K562 (cell line): ENCODE measurements around the gene SLC25A51. TPM values are rescaled to one million over a fixed set of nuclear protein-coding genes. Genes with fewer than 3 reads are reported as not detected.

ENCODE experiments used
- DACH1 ChIP-seq: fragments of 450-650 bp; IDR thresholded peaks from 2 replicates; pipeline ENCODE4 v1.6.1; 2018; ENCODE audit not compliant: partially characterized antibody
- HDAC1 ChIP-seq, 2 experiments: fragments of 450-650 bp; IDR thresholded peaks; 2 replicates each; pipeline ENCODE4 v1.6.1; 2016 to 2017; ENCODE audit warnings: inconsistent platforms in 1 of 2, mild to moderate bottlenecking in 1 of 2, moderate library complexity in 1 of 2
- HMG20B ChIP-seq: fragments of 250-450 bp; sonication (Bioruptor Pico); IDR thresholded peaks from 2 replicates; pipeline ENCODE4 v1.5.0; 2021; ENCODE audit warnings: mild to moderate bottlenecking
- OTX1 ChIP-seq: fragments of 450-650 bp; formaldehyde crosslinking; IDR thresholded peaks from 2 replicates; pipeline ENCODE4 v1.4.0; 2022; ENCODE audit warnings: mild to moderate bottlenecking
- PTTG1 ChIP-seq: fragments of 450-650 bp; IDR thresholded peaks from 2 replicates; pipeline ENCODE4 v1.6.1; 2016; ENCODE audit warnings: low read depth, mild to moderate bottlenecking, missing genetic modification characterization, missing compliant biosample characterization
- TAL1 ChIP-seq: fragments of 450-650 bp; IDR thresholded peaks from 2 replicates; pipeline ENCODE4 v1.6.1; 2016; ENCODE audit warnings: mild to moderate bottlenecking
- ZBTB17 ChIP-seq: fragments of 450-650 bp; formaldehyde crosslinking; IDR thresholded peaks from 2 replicates; pipeline ENCODE4 v1.4.0; 2020; ENCODE audit warnings: mild to moderate bottlenecking
- ZSCAN29 ChIP-seq: fragments of 450-650 bp; IDR thresholded peaks from 2 replicates; pipeline ENCODE4 v1.6.1; 2017
- polyA plus RNA-seq, 8 experiments: library from polyadenylated mRNA; depleted of rRNA in 4 of 8; stranded (reverse) in 5 of 8; unstranded in 3 of 8; fragments of >200 nt; fragmentation: Nextera tagmentation in 2 of 8; fragmentation: Illumina TruSeq in 1 of 8; extraction: Ambion mirVana in 2 of 8; extraction: Trizol in 1 of 8; gene quantifications; 2 replicates each; pipeline versions ENCODE4 v1.2.1 to v1.2.3, GENCODE V29; 2011 to 2014; ENCODE audit warnings: inconsistent platforms in 1 of 8, missing spikeins in 1 of 8
- total RNA-seq, 7 experiments: library from RNA; depleted of rRNA in 6 of 7; stranded (reverse); fragments of >200 nt in 6 of 7; fragmentation: Illumina TruSeq in 2 of 7; extraction: Trizol in 2 of 7; gene quantifications; 2 replicates each; pipeline versions ENCODE4 v1.2.1 to v1.2.3, GENCODE V29; 2011 to 2021; ENCODE audit warnings: low replicate concordance in 1 of 7
- TF ChIP-seq, protein P1 (sequence below): fragments of 250-450 bp; sonication (Bioruptor Pico); IDR thresholded peaks from 2 replicates; pipeline ENCODE4 v1.4.0; 2020
- TF ChIP-seq, protein P2 (sequence below): sonication (generic); formaldehyde crosslinking; IDR thresholded peaks from 2 replicates; pipeline ENCODE4 v1.8.1; 2023; ENCODE audit warnings: mild to moderate bottlenecking, missing genetic modification reagents
- TF ChIP-seq, protein P3 (sequence below), 2 experiments: fragments of 200-800 bp in 1 of 2; sonication (Bioruptor generic) in 1 of 2; sonication (generic) in 1 of 2; formaldehyde crosslinking in 1 of 2; IDR thresholded peaks in 1 of 2; conservative IDR thresholded peaks in 1 of 2; 2 replicates each; pipeline versions ENCODE4 v1.5.0 to v1.6.1; 2016 to 2020; ENCODE audit warnings: missing compliant biosample characterization in 1 of 2, missing genetic modification characterization in 1 of 2, missing genetic modification reagents in 1 of 2
- TF ChIP-seq, protein P4 (sequence below): sonication (generic); formaldehyde crosslinking; IDR thresholded peaks from 2 replicates; pipeline ENCODE4 v1.8.1; 2023; ENCODE audit warnings: mild to moderate bottlenecking, missing genetic modification reagents

Gene SLC25A51
- total and polyA plus RNA-seq, 9 of the 15 experiments (the other 6 are each of a cell fraction or from before 2014, with no cell fraction given), result 9.1 to 40.7 (median 24.5) TPM

DNA sequence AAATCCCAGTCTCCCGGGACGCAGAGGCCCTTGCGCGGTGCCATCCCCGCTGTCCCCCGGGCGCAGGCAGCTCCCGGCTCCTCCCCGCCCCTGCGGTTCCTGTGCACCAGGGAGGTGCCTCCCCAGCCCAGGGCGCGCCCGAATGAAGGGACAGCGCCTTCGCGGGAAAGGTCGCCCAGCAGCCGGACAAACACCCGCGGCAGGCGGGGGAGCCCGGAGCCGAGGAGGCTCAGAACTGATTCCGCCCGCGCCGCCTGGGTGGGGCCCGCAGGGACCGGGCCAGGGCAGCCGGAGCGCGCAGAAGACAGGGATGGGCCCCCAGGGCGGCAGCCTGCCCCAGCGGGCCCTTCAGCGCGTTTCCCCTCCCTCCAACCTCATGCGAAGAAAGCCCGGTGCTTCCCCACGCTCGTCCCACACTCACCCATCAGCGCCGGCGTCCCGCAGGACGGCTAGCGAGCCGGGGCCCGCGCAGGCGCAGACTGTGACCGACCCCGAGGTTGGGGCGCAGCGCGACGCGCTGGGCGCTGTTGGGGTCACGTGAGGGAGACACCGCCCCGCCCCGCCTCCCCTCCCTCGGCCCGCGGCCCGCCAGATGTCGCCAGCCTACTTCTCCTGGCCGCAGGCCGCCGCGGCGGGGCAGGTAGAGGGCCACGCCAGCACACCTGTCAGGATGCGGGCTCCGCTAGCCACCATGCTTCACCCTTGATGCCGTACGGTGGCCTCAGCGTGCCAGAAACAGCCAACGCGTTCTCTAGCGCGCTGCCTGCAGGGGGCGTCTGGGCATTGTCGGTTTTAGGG lies at the start of gene SLC25A51 (continued):
- TF ChIP-seq, protein P1, sequence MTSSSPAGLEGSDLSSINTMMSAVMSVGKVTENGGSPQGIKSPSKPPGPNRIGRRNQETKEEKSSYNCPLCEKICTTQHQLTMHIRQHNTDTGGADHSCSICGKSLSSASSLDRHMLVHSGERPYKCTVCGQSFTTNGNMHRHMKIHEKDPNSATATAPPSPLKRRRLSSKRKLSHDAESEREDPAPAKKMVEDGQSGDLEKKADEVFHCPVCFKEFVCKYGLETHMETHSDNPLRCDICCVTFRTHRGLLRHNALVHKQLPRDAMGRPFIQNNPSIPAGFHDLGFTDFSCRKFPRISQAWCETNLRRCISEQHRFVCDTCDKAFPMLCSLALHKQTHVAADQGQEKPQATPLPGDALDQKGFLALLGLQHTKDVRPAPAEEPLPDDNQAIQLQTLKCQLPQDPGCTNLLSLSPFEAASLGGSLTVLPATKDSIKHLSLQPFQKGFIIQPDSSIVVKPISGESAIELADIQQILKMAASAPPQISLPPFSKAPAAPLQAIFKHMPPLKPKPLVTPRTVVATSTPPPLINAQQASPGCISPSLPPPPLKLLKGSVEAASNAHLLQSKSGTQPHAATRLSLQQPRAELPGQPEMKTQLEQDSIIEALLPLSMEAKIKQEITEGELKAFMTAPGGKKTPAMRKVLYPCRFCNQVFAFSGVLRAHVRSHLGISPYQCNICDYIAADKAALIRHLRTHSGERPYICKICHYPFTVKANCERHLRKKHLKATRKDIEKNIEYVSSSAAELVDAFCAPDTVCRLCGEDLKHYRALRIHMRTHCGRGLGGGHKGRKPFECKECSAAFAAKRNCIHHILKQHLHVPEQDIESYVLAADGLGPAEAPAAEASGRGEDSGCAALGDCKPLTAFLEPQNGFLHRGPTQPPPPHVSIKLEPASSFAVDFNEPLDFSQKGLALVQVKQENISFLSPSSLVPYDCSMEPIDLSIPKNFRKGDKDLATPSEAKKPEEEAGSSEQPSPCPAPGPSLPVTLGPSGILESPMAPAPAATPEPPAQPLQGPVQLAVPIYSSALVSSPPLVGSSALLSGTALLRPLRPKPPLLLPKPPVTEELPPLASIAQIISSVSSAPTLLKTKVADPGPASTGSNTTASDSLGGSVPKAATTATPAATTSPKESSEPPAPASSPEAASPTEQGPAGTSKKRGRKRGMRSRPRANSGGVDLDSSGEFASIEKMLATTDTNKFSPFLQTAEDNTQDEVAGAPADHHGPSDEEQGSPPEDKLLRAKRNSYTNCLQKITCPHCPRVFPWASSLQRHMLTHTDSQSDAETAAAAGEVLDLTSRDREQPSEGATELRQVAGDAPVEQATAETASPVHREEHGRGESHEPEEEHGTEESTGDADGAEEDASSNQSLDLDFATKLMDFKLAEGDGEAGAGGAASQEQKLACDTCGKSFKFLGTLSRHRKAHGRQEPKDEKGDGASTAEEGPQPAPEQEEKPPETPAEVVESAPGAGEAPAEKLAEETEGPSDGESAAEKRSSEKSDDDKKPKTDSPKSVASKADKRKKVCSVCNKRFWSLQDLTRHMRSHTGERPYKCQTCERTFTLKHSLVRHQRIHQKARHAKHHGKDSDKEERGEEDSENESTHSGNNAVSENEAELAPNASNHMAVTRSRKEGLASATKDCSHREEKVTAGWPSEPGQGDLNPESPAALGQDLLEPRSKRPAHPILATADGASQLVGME (CRISPR knock-in tag), result peak; percentile 95
- TF ChIP-seq, protein P2, sequence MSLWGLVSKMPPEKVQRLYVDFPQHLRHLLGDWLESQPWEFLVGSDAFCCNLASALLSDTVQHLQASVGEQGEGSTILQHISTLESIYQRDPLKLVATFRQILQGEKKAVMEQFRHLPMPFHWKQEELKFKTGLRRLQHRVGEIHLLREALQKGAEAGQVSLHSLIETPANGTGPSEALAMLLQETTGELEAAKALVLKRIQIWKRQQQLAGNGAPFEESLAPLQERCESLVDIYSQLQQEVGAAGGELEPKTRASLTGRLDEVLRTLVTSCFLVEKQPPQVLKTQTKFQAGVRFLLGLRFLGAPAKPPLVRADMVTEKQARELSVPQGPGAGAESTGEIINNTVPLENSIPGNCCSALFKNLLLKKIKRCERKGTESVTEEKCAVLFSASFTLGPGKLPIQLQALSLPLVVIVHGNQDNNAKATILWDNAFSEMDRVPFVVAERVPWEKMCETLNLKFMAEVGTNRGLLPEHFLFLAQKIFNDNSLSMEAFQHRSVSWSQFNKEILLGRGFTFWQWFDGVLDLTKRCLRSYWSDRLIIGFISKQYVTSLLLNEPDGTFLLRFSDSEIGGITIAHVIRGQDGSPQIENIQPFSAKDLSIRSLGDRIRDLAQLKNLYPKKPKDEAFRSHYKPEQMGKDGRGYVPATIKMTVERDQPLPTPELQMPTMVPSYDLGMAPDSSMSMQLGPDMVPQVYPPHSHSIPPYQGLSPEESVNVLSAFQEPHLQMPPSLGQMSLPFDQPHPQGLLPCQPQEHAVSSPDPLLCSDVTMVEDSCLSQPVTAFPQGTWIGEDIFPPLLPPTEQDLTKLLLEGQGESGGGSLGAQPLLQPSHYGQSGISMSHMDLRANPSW (CRISPR knock-in tag), result no peak
- TF ChIP-seq, protein P3, sequence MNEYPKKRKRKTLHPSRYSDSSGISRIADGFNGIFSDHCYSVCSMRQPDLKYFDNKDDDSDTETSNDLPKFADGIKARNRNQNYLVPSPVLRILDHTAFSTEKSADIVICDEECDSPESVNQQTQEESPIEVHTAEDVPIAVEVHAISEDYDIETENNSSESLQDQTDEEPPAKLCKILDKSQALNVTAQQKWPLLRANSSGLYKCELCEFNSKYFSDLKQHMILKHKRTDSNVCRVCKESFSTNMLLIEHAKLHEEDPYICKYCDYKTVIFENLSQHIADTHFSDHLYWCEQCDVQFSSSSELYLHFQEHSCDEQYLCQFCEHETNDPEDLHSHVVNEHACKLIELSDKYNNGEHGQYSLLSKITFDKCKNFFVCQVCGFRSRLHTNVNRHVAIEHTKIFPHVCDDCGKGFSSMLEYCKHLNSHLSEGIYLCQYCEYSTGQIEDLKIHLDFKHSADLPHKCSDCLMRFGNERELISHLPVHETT (CRISPR knock-in tag; conservative IDR thresholded peaks at IDR 0.05 in 1 of 2, IDR thresholded peaks at IDR 0.05 in 1 of 2), result peak in 1 of 2 experiments; percentile 79; a peak in 2 of 4 replicates
- peak; percentile 79 for TF ChIP-seq ZBTB17 (CRISPR knock-in tag)
- no peak for TF ChIP-seq ZSCAN29
- no peak for TF ChIP-seq HMG20B
- no peak for TF ChIP-seq TAL1
- TF ChIP-seq DACH1, result peak; percentile 32
- 0 out of 2 replicates have a peak, but pooled peaks have one; percentile 68 for TF ChIP-seq OTX1
- TF ChIP-seq, protein P4, sequence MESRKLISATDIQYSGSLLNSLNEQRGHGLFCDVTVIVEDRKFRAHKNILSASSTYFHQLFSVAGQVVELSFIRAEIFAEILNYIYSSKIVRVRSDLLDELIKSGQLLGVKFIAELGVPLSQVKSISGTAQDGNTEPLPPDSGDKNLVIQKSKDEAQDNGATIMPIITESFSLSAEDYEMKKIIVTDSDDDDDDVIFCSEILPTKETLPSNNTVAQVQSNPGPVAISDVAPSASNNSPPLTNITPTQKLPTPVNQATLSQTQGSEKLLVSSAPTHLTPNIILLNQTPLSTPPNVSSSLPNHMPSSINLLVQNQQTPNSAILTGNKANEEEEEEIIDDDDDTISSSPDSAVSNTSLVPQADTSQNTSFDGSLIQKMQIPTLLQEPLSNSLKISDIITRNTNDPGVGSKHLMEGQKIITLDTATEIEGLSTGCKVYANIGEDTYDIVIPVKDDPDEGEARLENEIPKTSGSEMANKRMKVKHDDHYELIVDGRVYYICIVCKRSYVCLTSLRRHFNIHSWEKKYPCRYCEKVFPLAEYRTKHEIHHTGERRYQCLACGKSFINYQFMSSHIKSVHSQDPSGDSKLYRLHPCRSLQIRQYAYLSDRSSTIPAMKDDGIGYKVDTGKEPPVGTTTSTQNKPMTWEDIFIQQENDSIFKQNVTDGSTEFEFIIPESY (CRISPR knock-in tag), result peak; percentile 83
- TF ChIP-seq HDAC1 (IDR thresholded peaks at IDR 0.05), result peak; percentile 57 to 95; a peak in 3 of 4 replicates
- TF ChIP-seq PTTG1 (tag), result no peak
